HCT116 (cell line): ENCODE results near the gene FANCG. TPM values are rescaled to one million over a fixed set of nuclear protein-coding genes. Genes with fewer than 3 reads are reported as not detected.

Experiments used
- ATAC-seq: fragments of 200-7000 bp; cut with Tn5 transposase; 2 replicates; pipeline ENCODE4 v1.9.1; 2020; ENCODE audit warnings: mild to moderate bottlenecking, moderate library complexity
- BruUV-seq: library from RNA; stranded (reverse); fragments of 400-500 nt; replicated peaks from 2 replicates; lab custom pipeline; 2021; lab: Mats Ljungman, UMichigan
- CTCF ChIA-PET: fragments of 300-600 bp; sonication (Branson Sonifier 250); formaldehyde crosslinking; loops from one replicate; lab custom pipeline; 2021; ENCODE audit warnings: antibody characterized with exemption; lab: Charles Lee
- POLR2A ChIA-PET: fragments of 300-600, 350-600 bp; sonication (Branson Sonifier 250); formaldehyde crosslinking; loops from one replicate; lab custom pipeline; 2021; ENCODE audit warnings: antibody characterized with exemption; lab: Charles Lee
- RAD21 ChIA-PET, 2 experiments: fragments of 300-600 bp; sonication (Branson Sonifier 250); formaldehyde crosslinking; loops; one replicate each; lab custom pipeline; 2023; ENCODE audit warnings: low total read pairs in 2 of 2; ENCODE audit not compliant: uncharacterized antibody in 2 of 2, unreplicated experiment in 2 of 2, low non-redundant PET in 1 of 2; lab: Charles Lee
- DNase-seq: peaks from one replicate; pipeline ENCODE4 v3.0.0-alpha.2; 2010; ENCODE audit warnings: low read depth, low spot score
- H2AFZ ChIP-seq: fragments of 200-600 bp; shearing (Covaris generic), sonication (generic); 2 replicates; pipeline ENCODE4 v1.6.1; 2017; ENCODE audit warnings: low read depth, mixed run types, mixed read lengths, antibody characterized with exemption, low read length; ENCODE audit not compliant: poor library complexity, severe bottlenecking
- H3K27ac ChIP-seq: 2 replicates; pipeline ENCODE4 v1.5.1; 2012; ENCODE audit warnings: low read depth, low read length
- H3K27me3 ChIP-seq: fragments of 200-600 bp; sonication (generic); 2 replicates; pipeline ENCODE4 v1.6.1; 2016; ENCODE audit warnings: mixed run types, low read length, mixed read lengths; ENCODE audit not compliant: insufficient read depth
- H3K36me3 ChIP-seq, 2 experiments: fragments of 200-500 bp in 1 of 2; fragments of 200-600 bp in 1 of 2; sonication (Bioruptor generic) in 1 of 2; sonication (generic) in 1 of 2; 2 replicates each; pipeline versions ENCODE4 v1.5.1 to v1.6.1; 2014 to 2016; ENCODE audit warnings: low read length in 2 of 2, inconsistent platforms in 1 of 2, mixed read lengths in 1 of 2, mixed run types in 1 of 2; ENCODE audit not compliant: insufficient read depth in 2 of 2, control insufficient read depth in 1 of 2
- H3K4me1 ChIP-seq, 2 experiments: fragments of 200-600 bp in 1 of 2; sonication (generic) in 1 of 2; 2 replicates each; pipeline versions ENCODE4 v1.5.1 to v1.6.1; 2012 to 2017; ENCODE audit warnings: low read length in 2 of 2, inconsistent platforms in 1 of 2, mild to moderate bottlenecking in 1 of 2, mixed read lengths in 1 of 2, mixed run types in 1 of 2, moderate library complexity in 1 of 2; ENCODE audit not compliant: insufficient read depth in 2 of 2, control insufficient read depth in 1 of 2
- H3K4me2 ChIP-seq: fragments of 200-600 bp; sonication (generic); 2 replicates; pipeline ENCODE4 v1.6.1; 2017; ENCODE audit warnings: mixed run types, low read length, mixed read lengths
- H3K4me3 ChIP-seq, 2 experiments: fragments of 200-600 bp in 1 of 2; sonication (generic) in 1 of 2; replicated peaks in 1 of 2; 2 replicates each; pipeline ENCODE4 v1.5.1; 2011 to 2016; ENCODE audit warnings: low read length in 2 of 2, control low read depth in 1 of 2, low read depth in 1 of 2, mild to moderate bottlenecking in 1 of 2, mixed read lengths in 1 of 2, mixed run types in 1 of 2
- H3K79me2 ChIP-seq: fragments of 200-600 bp; sonication (generic); 2 replicates; pipeline ENCODE4 v1.6.1; 2017; ENCODE audit warnings: mild to moderate bottlenecking, mixed run types, low read length, moderate library complexity, mixed read lengths; ENCODE audit not compliant: insufficient read depth
- H3K9ac ChIP-seq: fragments of 200-600 bp; sonication (generic); 2 replicates; pipeline ENCODE4 v1.6.1; 2016; ENCODE audit warnings: low read length, mixed read lengths
- H3K9me2 ChIP-seq: fragments of 200-600 bp; sonication (generic), shearing (Covaris generic); 2 replicates; pipeline ENCODE4 v1.6.1; 2017; ENCODE audit warnings: mixed run types, mild to moderate bottlenecking, moderate library complexity; ENCODE audit not compliant: insufficient read depth
- H3K9me3 ChIP-seq, 2 experiments: fragments of 200-500 bp in 1 of 2; fragments of 200-600 bp in 1 of 2; sonication (Bioruptor generic) in 1 of 2; sonication (generic) in 1 of 2; 2 replicates each; pipeline ENCODE4 v1.6.1; 2014 to 2017; ENCODE audit warnings: low read length in 2 of 2, mixed read lengths in 2 of 2, inconsistent platforms in 1 of 2, low read depth in 1 of 2, mild to moderate bottlenecking in 1 of 2, mixed run types in 1 of 2, moderate library complexity in 1 of 2; ENCODE audit not compliant: control insufficient read depth in 1 of 2, insufficient read depth in 1 of 2
- H4K20me1 ChIP-seq: fragments of 200-600 bp; sonication (generic), shearing (Covaris generic); 2 replicates; pipeline ENCODE4 v1.6.1; 2017; ENCODE audit warnings: mixed run types, mild to moderate bottlenecking, moderate library complexity; ENCODE audit not compliant: insufficient read depth
- ATF3 ChIP-seq: IDR thresholded peaks from 2 replicates; pipeline ENCODE4 v1.6.1; 2012
- CTCF ChIP-seq, 3 experiments: fragments of 200-600 bp in 1 of 3; sonication (generic) in 1 of 3; IDR thresholded peaks in 2 of 3; conservative IDR thresholded peaks in 1 of 3; 2 replicates each; pipeline ENCODE4 v1.5.1; 2012 to 2017; ENCODE audit warnings: low read depth in 2 of 3, low read length in 2 of 3, antibody characterized with exemption in 1 of 3, borderline replicate concordance in 1 of 3, control low read depth in 1 of 3, mild to moderate bottlenecking in 1 of 3, mixed read lengths in 1 of 3, mixed run types in 1 of 3, moderate library complexity in 1 of 3; ENCODE audit not compliant: insufficient read depth in 1 of 3
- EGR1 ChIP-seq: IDR thresholded peaks from 2 replicates; pipeline ENCODE4 v1.6.1; 2012; ENCODE audit warnings: low read depth
- ELF1 ChIP-seq: IDR thresholded peaks from 2 replicates; pipeline ENCODE4 v1.6.1; 2012; ENCODE audit warnings: low read depth, borderline replicate concordance
- EZH2 ChIP-seq: fragments of 200-600 bp; sonication (generic); IDR thresholded peaks from 2 replicates; pipeline ENCODE4 v1.6.1; 2017; ENCODE audit warnings: antibody characterized with exemption, mixed run types
- EZH2phosphoT487 ChIP-seq: fragments of 200-600 bp; IDR thresholded peaks from 2 replicates; pipeline ENCODE4 v1.6.1; 2018; ENCODE audit warnings: antibody characterized with exemption, borderline replicate concordance
- FOSL1 ChIP-seq: IDR thresholded peaks from 2 replicates; pipeline ENCODE4 v1.6.1; 2012; ENCODE audit warnings: low read depth
- JUND ChIP-seq: IDR thresholded peaks from 2 replicates; pipeline ENCODE4 v1.6.1; 2012
- MAX ChIP-seq: IDR thresholded peaks from 2 replicates; pipeline ENCODE4 v1.6.1; 2012
- RAD21 ChIP-seq: IDR thresholded peaks from 2 replicates; pipeline ENCODE4 v1.6.1; 2012; ENCODE audit warnings: low read depth, mild to moderate bottlenecking
- SIN3A ChIP-seq: IDR thresholded peaks from 2 replicates; pipeline ENCODE4 v1.6.1; 2012; ENCODE audit warnings: low read depth
- SRF ChIP-seq: IDR thresholded peaks from 2 replicates; pipeline ENCODE4 v1.6.1; 2012; ENCODE audit warnings: low read depth
- TCF7L2 ChIP-seq: IDR thresholded peaks from 2 replicates; pipeline ENCODE4 v1.7.0; 2011; ENCODE audit warnings: borderline replicate concordance, inconsistent platforms; ENCODE audit not compliant: insufficient read depth, insufficient read length; ENCODE audit errors: extremely low read depth
- ZFX ChIP-seq: fragments of 450-650 bp; IDR thresholded peaks from 2 replicates; pipeline ENCODE4 v1.6.1; 2017
- ZNF274 ChIP-seq: fragments of 200-500 bp; sonication (Bioruptor generic); IDR thresholded peaks from 2 replicates; pipeline ENCODE4 v1.6.1; 2014; ENCODE audit warnings: mild to moderate bottlenecking, low read depth, low read length, inconsistent platforms
- intact Hi-C: fragments of 100-400 bp; cut with micrococcal nuclease; formaldehyde crosslinking; loops from 2 replicates; pipeline ENCODE4 v1.10.0; 2022
- total RNA-seq: library from RNA; stranded (reverse); gene quantifications from one replicate; pipeline ENCODE4 v1.2.1, GENCODE V29; 2021; ENCODE audit not compliant: unreplicated experiment

FANCG gene
- total RNA-seq, 1 experiment from 2014 or later: 82.3 TPM

DNA sequence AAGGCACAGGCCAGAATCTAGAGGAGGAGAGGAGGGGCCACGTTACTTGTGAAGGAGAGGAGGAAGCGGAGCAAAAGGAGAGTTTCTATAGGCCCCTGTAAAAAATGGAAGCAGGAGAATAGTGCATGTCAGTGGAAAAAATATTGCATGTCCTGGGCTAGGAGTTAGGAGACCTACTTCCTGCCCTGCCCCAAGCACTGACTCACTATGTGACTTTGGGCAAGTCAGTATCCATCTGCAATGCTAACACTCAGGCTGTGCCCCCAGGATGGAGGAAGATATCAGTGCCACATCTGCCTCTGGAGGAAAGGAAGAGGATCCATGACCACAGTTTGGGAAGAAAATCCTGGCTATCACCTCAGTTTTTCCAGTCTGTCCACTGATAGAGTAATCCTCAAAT, 9.7 kb upstream of the FANCG start (continued):
- TF ChIP-seq EZH2phosphoT487 (no peak), ZNF274 (no peak)

DNA sequence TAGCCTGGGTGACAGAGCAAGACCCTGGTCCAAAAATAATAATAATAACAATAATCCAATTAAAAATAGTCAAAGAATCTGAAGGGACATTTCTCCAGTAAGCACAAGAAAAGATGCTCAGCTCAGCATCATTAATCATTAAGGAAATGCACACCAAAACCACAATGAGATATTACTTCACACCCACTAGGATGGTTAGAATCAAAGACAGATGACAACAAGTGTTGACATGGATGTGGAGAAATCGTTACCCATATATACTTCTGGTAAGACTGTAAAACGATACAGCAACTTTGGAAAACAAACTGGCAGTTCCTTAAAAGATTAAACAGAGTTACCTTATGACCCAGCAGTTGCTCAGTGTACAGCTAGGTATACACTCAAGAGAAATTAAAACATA, 5.3 kb upstream of the FANCG start:
- peaks cover 7 to 10% of the 10 kb centered on the region in 2 experiments; a peak in 3 of 4 replicates for H3K36me3 ChIP-seq
- H3K9ac ChIP-seq: no peak overlapping the region
- CTCF ChIA-PET: no interaction called here
- H3K4me3 ChIP-seq: no peak overlapping the region
- intact Hi-C loops: no loop called here
- H3K4me1 ChIP-seq: peaks cover 3 to 4% of the 10 kb centered on the region in 2 experiments; a peak in 2 of 4 replicates
- RAD21 ChIA-PET: no interaction called here
- POLR2A ChIA-PET: no interaction called here
- BruUV-seq: no TSS peak
- no peak overlapping the region for H3K27ac ChIP-seq
- H3K4me2 ChIP-seq: no peak overlapping the region
- no peak for DNase-seq
- no peaks in the 10 kb centered on the region for H3K79me2 ChIP-seq
- H3K9me3 ChIP-seq: no peaks in the 10 kb centered on the region
- no peak for ATAC-seq
- no peaks in the 10 kb centered on the region for H3K9me2 ChIP-seq
- no peaks in the 10 kb centered on the region for H4K20me1 ChIP-seq
- no peak overlapping the region for H2AFZ ChIP-seq
- TF ChIP-seq EZH2 (no peak), ATF3 (no peak), MAX (no peak)
- no peaks in the 10 kb centered on the region for H3K27me3 ChIP-seq

DNA sequence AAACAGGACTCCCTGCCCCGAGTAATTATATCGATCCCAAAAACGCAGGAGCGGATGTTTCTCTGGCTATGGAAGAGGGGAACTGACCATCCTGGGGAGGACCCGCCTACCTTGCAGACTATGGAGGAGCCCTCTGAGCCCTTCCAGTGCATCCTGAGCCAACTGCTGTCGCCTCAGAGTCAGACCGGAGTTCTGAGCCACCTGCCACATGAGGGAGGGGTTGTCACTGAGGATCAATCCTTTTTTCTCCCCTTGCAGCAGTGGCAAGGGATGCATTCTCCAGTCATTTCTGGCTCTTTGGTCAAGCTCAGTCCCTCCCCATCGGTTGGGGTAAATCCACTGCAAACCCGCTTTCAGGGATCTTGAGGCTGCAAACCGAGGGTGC, 709 bp downstream of the FANCG start:
- Histone ChIP-seq H3K9ac (peak overlapping the region; percentile 92), H3K9me3 (no peaks in the 10 kb centered on the region), H3K27me3 (no peaks in the 10 kb centered on the region), H4K20me1 (no peaks in the 10 kb centered on the region), H3K4me3 (peak overlapping the region; percentile 91 to 94), H3K79me2 (peaks cover 35% of the 10 kb centered on the region), H3K4me2 (peak overlapping the region; percentile 92), H3K36me3 (peaks cover 2 to 30% of the 10 kb centered on the region in 2 experiments; a peak in 2 of 4 replicates), H3K27ac (peak overlapping the region; percentile 76), H2AFZ (no peak overlapping the region), H3K9me2 (no peaks in the 10 kb centered on the region), H3K4me1 (peaks cover 12 to 21% of the 10 kb centered on the region in 2 experiments)
- intact Hi-C loops: no loop called here
- DNase-seq: no peak
- ATAC-seq: no peak
- ChIA-PET CTCF (interaction anchor here (1.4 to 2.4 kb wide), 4 partner anchors 28 to 525 kb away, joined by 3 to 12 read pairs (median 5); partner anchors contain the start of gene ATOSB), POLR2A (interaction anchor here (1.3 to 2.4 kb wide), 4 partner anchors 15 to 85 kb away, joined by 6 to 12 read pairs (median 8); partner anchors contain the start of gene PIGO), RAD21 (interaction anchor here in 1 of 2 experiments (1.2 kb wide), 1 partner anchor 24 kb away, joined by 3 read pairs; no protein-coding TSS in a partner anchor)
- BruUV-seq: TSS peak; percentile 53
- TF ChIP-seq EZH2: no peak
- TF ChIP-seq RAD21: no peak
- TF ChIP-seq JUND: no peak
- no peak for TF ChIP-seq EZH2phosphoT487
- TF ChIP-seq SRF: no peak
- no peak for TF ChIP-seq ZNF274
- TF ChIP-seq EGR1: no peak
- TF ChIP-seq ATF3: no peak
- no peak for TF ChIP-seq CTCF (IDR thresholded peaks at IDR 0.05 in 2 of 3, conservative IDR thresholded peaks at IDR 0.05 in 1 of 3; ENCODE audit: borderline replicate concordance in 1 of 3, insufficient read depth in 1 of 3, low read depth in 2 of 3, low read length in 2 of 3)
- no peak for TF ChIP-seq ELF1
- no peak for TF ChIP-seq FOSL1
- no peak for TF ChIP-seq SIN3A
- no peak for TF ChIP-seq TCF7L2
- TF ChIP-seq ZFX: no peak
